ENCODE measurements around the gene RGL2.

- TF ChIP-seq EZH2phosphoT487 (IDR thresholded peaks at IDR 0.05; ENCODE audit: low read depth) (no peak), CTCF (IDR thresholded peaks at IDR 0.05; ENCODE audit: low read depth, low read length) (no peak)
Measured at GRCh38 chr6:33313709-33314514, 15.2 kb upstream of the RGL2 start, which contains the start of gene TAPBP.
